GM18499 (cell line): ENCODE data around the gene FDPS.

Experiments
- ATAC-seq: cut with Tn5 transposase; IDR thresholded peaks from one replicate; pipeline ENCODE4 v1.9.1; 2021; ENCODE audit warnings: moderate number of reproducible peaks; ENCODE audit not compliant: insufficient read depth, unreplicated experiment

FDPS gene

GRCh38 chr1:155308493-155309422 lies at the start of gene FDPS:
FDPS (plus strand) TSS chr1:155308866; CDS start chr1:155309790, 924 bp downstream.
- ATAC-seq = peak; percentile 83

DNA sequence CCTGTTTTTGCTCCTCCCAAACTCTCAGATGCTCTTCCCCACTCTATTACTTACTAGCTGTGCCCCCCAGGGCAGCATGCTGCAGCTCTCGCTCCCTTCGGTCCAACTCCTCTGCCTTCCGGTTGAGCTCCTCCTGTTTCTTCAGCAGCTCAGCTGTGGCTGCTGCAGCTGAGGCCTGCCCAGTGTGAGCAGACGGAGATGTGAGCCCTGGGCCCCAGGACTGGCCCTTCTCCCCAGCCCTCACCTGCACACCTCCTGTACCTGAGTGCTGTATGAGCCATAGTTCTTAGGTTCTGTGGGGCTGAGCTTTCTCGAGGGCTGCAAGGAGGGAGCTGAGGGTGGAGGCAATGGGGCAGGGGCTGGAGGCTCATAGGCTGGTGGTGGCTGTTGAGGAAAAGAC lies 48.4 kb upstream of the FDPS start:
- no peak for ATAC-seq

DNA sequence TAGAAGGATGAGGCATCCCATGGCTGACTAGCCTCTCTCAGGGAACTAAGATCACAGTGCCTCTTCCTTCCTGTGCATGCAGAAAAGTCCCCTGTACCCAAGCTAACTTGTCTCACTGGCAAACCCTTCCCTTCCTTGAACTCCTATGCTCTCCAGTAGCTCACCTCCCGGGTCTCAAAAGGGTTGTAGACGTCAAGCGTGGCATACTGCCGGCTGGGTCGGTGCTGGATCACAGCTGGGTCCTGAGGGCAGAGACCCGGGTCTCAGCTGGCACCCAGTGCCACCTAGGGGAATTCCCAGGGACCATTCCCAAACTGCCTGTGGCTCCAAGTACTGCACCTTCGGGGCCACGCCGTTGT lies 47.2 kb upstream of the FDPS start:
- ATAC-seq = no peak

DNA sequence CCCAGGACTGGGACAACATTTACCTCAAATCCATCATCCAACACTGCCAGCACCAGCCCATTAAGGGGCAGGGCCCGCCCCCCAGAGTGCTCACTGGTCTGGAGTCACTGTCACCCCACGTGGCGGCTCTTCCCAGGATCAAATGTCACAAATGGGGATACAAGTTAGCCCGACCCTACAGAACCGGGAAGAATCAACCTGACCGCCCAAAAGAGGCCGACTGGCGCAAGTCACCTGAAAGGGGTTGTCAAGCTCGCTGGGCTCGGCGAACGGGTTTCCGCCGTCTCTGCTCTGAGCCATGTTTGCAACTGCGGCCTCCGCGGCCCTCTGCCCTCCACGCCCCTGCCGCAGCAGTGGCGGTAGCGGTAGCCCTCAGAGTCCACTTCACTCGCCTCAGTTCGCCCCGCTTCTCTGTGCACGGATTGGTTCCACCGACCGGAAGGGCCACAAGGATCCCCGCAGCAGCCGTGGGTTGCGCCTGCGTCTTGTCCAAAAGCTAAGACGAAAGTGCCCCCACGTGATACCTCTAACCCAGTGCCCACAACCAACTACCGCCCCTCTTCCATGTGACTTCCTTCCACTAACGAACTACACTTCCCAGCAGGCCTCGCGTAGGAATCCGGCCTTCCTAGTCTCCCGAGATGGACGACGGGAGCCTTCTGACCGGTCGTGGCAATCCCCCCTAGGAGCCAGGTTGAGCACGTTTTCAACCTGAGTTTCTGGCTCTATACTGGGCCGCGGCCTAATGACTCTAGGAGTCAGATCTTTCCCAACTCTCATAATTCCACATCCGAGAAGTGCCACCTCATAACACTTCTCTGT lies 46.6 kb upstream of the FDPS start, which contains the start of gene SCAMP3:
Gene SCAMP3 (minus strand): TSS at position 509 of the 822 bp plus-strand sequence. CDS start 209 bp downstream, at position 300.
- ATAC-seq = peak; percentile 71

GRCh38 chr1:155263067-155263466 lies 45.6 kb upstream of the FDPS start:
- no peak for ATAC-seq

GRCh38 chr1:155266553-155266952 lies 42.1 kb upstream of the FDPS start:
- ATAC-seq = no peak

GRCh38 chr1:155267373-155267772 lies 41.3 kb upstream of the FDPS start:
- ATAC-seq = no peak

GRCh38 chr1:155268630-155269029 lies 40.0 kb upstream of the FDPS start:
- ATAC-seq = no peak

DNA sequence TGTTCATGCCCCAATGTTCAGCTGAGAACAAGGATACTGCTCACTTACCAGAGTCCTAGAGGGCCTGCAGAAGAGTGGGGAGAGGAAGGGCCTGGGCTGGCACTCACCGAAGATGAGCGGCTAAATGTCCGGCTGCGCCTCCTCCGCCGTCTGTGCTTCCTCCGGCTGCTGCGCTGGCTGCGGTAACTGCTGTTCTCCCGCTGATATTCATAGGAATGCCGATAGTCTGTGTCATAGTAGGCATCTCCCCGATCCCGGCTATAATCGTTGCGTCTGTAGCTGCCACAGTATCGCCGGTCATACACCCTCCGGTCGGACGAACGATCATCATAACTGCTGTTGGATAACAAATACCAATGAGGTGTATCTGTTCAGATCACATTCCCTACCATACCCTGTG lies 39.3 kb upstream of the FDPS start:
- no peak for ATAC-seq

DNA sequence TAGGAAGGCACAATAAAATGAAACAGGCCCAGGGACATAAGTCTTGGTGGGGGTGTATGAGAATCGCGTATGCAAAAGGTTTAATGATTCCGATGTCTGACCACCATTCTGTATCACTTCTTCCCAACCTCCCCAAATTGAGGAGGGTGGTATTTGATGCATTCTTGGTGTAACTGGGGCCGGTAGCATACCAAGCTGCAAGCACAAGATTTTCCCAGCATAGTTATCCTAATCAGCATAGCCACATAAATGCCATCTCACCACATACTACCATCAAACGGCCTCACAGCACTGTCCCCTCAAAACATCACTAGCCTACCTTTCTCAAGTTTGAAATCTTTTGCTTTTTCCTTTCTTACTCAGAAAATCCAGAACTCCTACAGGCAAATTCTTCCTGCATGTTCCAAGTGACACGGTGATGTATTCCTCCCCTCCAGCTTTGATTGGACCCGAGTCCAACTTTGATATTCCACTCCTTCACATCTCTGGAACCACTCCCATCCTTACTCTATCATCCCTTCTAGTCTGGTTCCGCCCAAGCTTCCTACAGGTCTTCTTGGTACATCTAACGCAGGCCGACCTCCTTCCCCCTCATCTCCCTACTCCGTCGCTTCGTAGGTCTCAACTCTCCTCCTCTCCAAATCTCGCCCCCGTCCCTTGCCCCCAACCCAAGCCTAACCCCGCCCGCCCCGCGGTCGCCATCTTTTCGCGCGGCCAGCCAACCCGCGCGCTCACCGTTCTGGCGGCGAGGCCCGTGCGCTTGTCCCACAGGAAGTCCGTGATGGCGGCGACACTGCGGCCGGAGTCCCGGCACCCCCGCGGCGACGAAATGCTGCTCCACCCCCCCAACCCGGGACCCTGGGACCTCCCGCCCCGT lies 36.0 kb upstream of the FDPS start:
- ATAC-seq = peak; percentile 9

- ATAC-seq = peak; percentile 43
These were observed 35.1 kb upstream of the FDPS start, which contains the start of gene CLK2 for GRCh38 chr1:155273343-155274245. CLK2 (minus strand) TSS chr1:155273504; CDS start chr1:155270977, 2,527 bp downstream.

GRCh38 chr1:155277070-155277901 lies 31.4 kb upstream of the FDPS start, which contains the start of gene HCN3:
HCN3 (plus strand) TSS chr1:155277463; CDS start chr1:155277591, 128 bp downstream.
- no peak for ATAC-seq

DNA sequence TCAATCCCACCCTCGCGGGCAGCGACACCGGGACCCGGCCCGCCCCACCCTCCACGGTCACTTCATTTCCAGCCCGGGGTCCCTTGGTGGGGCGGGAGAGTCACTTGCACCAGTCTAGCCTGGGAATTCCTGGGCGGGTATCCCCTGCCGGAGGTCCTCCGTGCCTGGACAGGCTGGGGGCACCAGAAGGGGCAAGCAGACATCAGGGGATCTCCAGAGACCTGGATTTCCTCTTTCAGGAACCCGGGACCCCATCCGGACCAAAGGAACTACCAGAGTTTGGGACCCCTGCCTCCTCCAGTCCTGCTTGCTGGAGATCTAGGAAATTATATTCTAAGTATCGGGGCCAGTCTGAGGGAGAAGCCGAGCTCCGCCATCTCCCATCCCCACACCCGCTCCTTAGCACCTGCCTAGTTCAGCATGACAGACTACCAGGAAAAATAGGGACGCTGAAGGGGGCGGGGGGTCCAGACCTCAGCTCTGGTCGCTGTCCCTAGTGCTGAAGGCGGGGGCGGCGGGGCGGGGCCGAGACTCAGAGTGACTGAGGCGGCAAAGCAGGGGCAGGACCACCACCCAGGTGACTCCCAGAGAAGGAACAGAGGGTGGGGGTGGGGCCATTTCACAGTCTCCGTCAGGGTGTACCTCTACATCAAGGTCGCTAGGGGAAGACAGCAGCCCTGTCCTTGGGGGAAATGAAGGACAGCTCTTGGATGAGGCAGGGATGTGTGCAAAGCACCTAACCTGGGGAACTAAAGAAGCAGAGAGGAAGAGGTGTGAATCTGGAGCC lies 30.6 kb upstream of the FDPS start:
- no peak for ATAC-seq

- no peak for ATAC-seq
These were observed 29.9 kb upstream of the FDPS start for GRCh38 chr1:155278689-155279160.

DNA sequence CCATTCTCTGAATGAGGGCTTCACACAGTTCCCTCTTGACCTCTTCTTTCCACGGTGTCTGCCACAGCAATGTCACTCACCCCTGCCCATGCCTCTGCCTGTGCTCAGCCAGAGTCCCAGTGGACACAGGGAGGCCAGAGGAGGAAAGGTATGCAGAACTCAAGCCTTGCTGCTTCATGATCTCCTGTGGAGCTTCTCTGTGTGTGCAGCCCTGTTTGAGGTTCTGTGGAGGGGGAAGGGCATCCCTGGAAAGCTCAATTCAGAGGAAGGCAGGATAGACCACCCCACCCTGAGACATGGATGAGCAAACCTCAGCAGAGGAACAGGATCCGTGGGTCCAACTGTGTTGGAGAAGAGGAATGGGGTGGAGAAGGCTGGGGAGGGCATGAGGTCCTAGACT lies 29.4 kb upstream of the FDPS start:
- ATAC-seq = no peak

DNA sequence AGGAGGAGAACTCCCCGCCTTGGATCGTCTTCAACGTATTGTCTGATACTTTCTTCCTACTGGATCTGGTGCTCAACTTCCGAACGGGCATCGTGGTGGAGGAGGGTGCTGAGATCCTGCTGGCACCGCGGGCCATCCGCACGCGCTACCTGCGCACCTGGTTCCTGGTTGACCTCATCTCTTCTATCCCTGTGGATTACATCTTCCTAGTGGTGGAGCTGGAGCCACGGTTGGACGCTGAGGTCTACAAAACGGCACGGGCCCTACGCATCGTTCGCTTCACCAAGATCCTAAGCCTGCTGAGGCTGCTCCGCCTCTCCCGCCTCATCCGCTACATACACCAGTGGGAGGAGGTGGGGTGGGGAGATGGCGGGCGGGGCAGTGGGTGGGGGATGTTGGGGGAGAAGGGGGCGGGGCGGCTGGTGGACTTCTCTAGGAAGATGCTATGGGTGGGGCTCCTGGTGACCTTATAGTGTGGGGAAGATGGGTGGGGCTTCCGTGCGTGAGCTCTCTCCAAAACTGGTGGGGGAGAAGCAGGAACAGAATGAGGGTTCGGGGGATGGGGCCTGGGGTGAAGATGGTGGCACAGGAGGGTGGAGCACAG lies 26.1 kb upstream of the FDPS start:
- ATAC-seq = no peak

DNA sequence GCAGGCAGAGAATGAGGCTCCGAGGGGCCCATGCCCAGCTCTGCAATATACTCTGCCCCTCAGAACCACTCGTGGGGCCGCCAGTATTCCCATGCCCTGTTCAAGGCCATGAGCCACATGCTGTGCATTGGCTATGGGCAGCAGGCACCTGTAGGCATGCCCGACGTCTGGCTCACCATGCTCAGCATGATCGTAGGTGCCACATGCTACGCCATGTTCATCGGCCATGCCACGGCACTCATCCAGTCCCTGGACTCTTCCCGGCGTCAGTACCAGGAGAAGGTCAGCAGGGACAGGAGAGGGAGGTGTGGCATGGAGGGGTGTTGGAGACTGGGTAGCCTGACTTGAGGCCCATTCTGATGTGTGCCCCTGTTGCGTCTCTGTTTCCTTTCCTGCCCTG lies 24.2 kb upstream of the FDPS start:
- no peak for ATAC-seq
